Panc1 (cell line): ENCODE data around the gene NPR1. TPM values are rescaled to one million over a fixed set of nuclear protein-coding genes. Genes with fewer than 3 reads are reported as not detected.

Experiments used
- ATAC-seq: fragments of 200-7000 bp; cut with Tn5 transposase; 2 replicates; pipeline ENCODE4 v1.9.1; 2020; ENCODE audit warnings: mild to moderate bottlenecking, moderate library complexity
- BruUV-seq: library from RNA; stranded (reverse); fragments of 400-500 nt; replicated peaks from 2 replicates; lab custom pipeline; 2021; lab: Mats Ljungman, UMichigan
- CTCF ChIA-PET: fragments of 300-600 bp; sonication (Branson Sonifier 250); formaldehyde crosslinking; loops from one replicate; lab custom pipeline; 2022; ENCODE audit warnings: antibody characterized with exemption; lab: Charles Lee
- POLR2A ChIA-PET: fragments of 300-600 bp; sonication (Branson Sonifier 250); formaldehyde crosslinking; loops from one replicate; lab custom pipeline; 2022; ENCODE audit warnings: antibody characterized with exemption; lab: Charles Lee
- DNase-seq: peaks from one replicate; pipeline ENCODE4 v3.0.0-alpha.2; 2010; ENCODE audit warnings: low read depth, low spot score
- H3K27ac ChIP-seq: 2 replicates; pipeline ENCODE4 v1.5.1; 2011; ENCODE audit warnings: mild to moderate bottlenecking, low read length, inconsistent platforms
- H3K27me3 ChIP-seq: fragments of 200-500 bp; sonication (Bioruptor generic); 2 replicates; pipeline ENCODE4 v1.6.0; 2014; ENCODE audit warnings: low read length, inconsistent platforms; ENCODE audit not compliant: control insufficient read depth, insufficient read depth
- H3K36me3 ChIP-seq: fragments of 200-500 bp; sonication (Bioruptor generic); 2 replicates; pipeline ENCODE4 v1.5.1; 2014; ENCODE audit warnings: inconsistent platforms, mild to moderate bottlenecking, low read length, moderate library complexity; ENCODE audit not compliant: control insufficient read depth, insufficient read depth
- H3K4me1 ChIP-seq: 2 replicates; pipeline ENCODE4 v1.5.1; 2011; ENCODE audit warnings: inconsistent platforms, mild to moderate bottlenecking, low read length, moderate library complexity; ENCODE audit not compliant: control insufficient read depth, insufficient read depth
- H3K4me3 ChIP-seq, 2 experiments: 2 replicates each; pipeline ENCODE4 v1.5.1; 2011 to 2012; ENCODE audit warnings: low read depth in 2 of 2, low read length in 2 of 2, mild to moderate bottlenecking in 2 of 2, inconsistent platforms in 1 of 2, moderate library complexity in 1 of 2
- H3K9me3 ChIP-seq: fragments of 200-500 bp; sonication (Bioruptor generic); 2 replicates; pipeline ENCODE4 v1.5.1; 2014; ENCODE audit warnings: low read depth, mild to moderate bottlenecking, inconsistent platforms, low read length, moderate library complexity; ENCODE audit not compliant: control insufficient read depth, insufficient read depth
- REST ChIP-seq, 2 experiments: IDR thresholded peaks; 2 replicates each; pipeline ENCODE4 v1.6.1; 2011 to 2012; ENCODE audit warnings: low read depth in 2 of 2, control low read depth in 1 of 2, low read length in 1 of 2, mild to moderate bottlenecking in 1 of 2, moderate library complexity in 1 of 2; ENCODE audit not compliant: insufficient read depth in 1 of 2
- SIN3A ChIP-seq: IDR thresholded peaks from 2 replicates; pipeline ENCODE4 v1.6.1; 2012; ENCODE audit warnings: low read depth, mild to moderate bottlenecking, low read length, moderate library complexity, borderline replicate concordance; ENCODE audit not compliant: insufficient read depth
- TCF7L2 ChIP-seq: IDR thresholded peaks from 2 replicates; pipeline ENCODE4 v1.6.1; 2011; ENCODE audit warnings: mild to moderate bottlenecking, low read depth, low read length, inconsistent platforms
- in situ Hi-C: cut with HindIII; loops from 2 replicates; pipeline ENCODE4 v1.10.0; 2016; ENCODE audit warnings: low sequenced_read_pairs, low pct_unique_long_range_greater_than_20kb
- intact Hi-C: fragments of 100-400 bp; cut with micrococcal nuclease; formaldehyde crosslinking; loops from one replicate; pipeline ENCODE4 v1.10.0; 2022; ENCODE audit not compliant: unreplicated experiment
- total RNA-seq: library from RNA; stranded (reverse); gene quantifications from one replicate; pipeline ENCODE4 v1.2.1, GENCODE V29; 2021; ENCODE audit not compliant: unreplicated experiment
- TF ChIP-seq, protein P1 (sequence below): fragments of 450-650 bp; IDR thresholded peaks from 2 replicates; pipeline ENCODE4 v1.5.1; 2017; ENCODE audit warnings: mild to moderate bottlenecking

Gene NPR1
- total RNA-seq, 1 experiment from 2014 or later: 0.36 TPM

DNA sequence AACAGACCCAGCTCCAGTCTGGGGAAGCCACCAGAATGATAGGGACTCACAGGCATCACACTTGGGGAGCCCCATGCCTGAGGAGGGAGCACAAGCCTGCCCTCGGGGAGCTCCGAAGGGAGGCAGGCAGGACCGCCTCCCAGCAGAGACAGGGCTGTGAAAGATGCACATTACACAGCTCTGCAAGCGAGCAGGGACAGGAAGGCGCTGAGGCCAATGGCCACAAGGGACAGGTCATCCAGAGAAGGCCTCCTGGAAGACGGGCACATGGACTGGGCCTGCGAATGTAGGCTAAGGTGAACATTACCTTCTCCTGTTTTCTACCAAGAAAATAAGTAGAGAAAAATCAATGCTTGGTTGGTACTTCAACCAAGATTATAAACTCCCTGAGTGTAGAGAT is 4.2 kb downstream of the NPR1 start:
- ChIA-PET POLR2A (no interaction called here), CTCF (no interaction called here)
- no peak for TF ChIP-seq REST (IDR thresholded peaks at IDR 0.05; ENCODE audit: insufficient read depth in 1 of 2, low read depth in 2 of 2, low read length in 1 of 2)
- TF ChIP-seq, protein P1, sequence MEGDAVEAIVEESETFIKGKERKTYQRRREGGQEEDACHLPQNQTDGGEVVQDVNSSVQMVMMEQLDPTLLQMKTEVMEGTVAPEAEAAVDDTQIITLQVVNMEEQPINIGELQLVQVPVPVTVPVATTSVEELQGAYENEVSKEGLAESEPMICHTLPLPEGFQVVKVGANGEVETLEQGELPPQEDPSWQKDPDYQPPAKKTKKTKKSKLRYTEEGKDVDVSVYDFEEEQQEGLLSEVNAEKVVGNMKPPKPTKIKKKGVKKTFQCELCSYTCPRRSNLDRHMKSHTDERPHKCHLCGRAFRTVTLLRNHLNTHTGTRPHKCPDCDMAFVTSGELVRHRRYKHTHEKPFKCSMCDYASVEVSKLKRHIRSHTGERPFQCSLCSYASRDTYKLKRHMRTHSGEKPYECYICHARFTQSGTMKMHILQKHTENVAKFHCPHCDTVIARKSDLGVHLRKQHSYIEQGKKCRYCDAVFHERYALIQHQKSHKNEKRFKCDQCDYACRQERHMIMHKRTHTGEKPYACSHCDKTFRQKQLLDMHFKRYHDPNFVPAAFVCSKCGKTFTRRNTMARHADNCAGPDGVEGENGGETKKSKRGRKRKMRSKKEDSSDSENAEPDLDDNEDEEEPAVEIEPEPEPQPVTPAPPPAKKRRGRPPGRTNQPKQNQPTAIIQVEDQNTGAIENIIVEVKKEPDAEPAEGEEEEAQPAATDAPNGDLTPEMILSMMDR: no peak
- Histone ChIP-seq H3K27me3 (peaks cover 7% of the 10 kb centered on the region), H3K4me1 (peaks cover 7% of the 10 kb centered on the region; the same call in 1 of the 2 replicates), H3K27ac (no peak overlapping the region), H3K9me3 (no peaks in the 10 kb centered on the region), H3K4me3 (no peak overlapping the region), H3K36me3 (no peaks in the 10 kb centered on the region)
- BruUV-seq: no TSS peak
- DNase-seq (no peak), ATAC-seq (no peak)
- in situ Hi-C loops: no loop called here
- intact Hi-C loops: no loop called here

DNA sequence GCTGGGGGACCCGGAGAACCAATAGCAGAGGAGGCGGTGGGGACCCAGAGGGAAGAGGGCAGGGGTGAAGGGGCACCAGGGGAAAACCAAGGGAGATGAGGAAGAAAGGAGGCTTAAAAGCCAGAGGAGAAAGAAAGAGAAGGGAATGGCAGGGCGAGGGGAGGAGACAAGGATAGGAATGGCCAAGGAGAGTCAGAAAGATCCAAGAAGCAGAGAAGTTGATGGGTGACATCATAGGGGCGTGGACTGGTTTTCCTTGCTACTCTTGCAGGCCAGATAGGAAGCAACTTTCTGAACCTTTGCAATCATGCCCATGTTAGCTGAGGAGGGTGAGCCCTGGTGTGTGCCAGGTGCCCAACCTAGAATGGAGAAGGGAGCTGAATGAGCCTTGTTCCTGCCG is 5.4 kb downstream of the NPR1 start:
- ATAC-seq (no peak), DNase-seq (no peak)
- Histone ChIP-seq H3K27ac (no peak overlapping the region), H3K4me3 (no peak overlapping the region), H3K4me1 (no peaks in the 10 kb centered on the region), H3K36me3 (no peaks in the 10 kb centered on the region), H3K27me3 (peaks cover 5% of the 10 kb centered on the region; the same call in 1 of the 2 replicates), H3K9me3 (no peaks in the 10 kb centered on the region)
- POLR2A ChIA-PET: no interaction called here
- intact Hi-C loops: no loop called here
- CTCF ChIA-PET: no interaction called here
- BruUV-seq: no TSS peak
- in situ Hi-C loops: no loop called here
- TF ChIP-seq, protein P1: no peak
- TF ChIP-seq REST (IDR thresholded peaks at IDR 0.05; ENCODE audit: insufficient read depth in 1 of 2, low read depth in 2 of 2, low read length in 1 of 2): no peak
- no peak for TF ChIP-seq TCF7L2
- TF ChIP-seq SIN3A: no peak
